ENCODE data around the gene SLC13A5.

- TF ChIP-seq EZH2 (IDR thresholded peaks at IDR 0.05) (no peak), POLR2AphosphoS5 (IDR thresholded peaks at IDR 0.05; ENCODE audit: borderline replicate concordance, low read depth, low read length) (no peak), FOXP2 (optimal IDR thresholded peaks at IDR 0.05; ENCODE audit: control extremely low read depth, extremely low read length, insufficient read depth) (no peak)
Observed at GRCh38 chr17:6679241-6679640, 33.9 kb downstream of the SLC13A5 start.
